Cardiac muscle cell (in vitro differentiated cells and primary cell): ENCODE measurements around the gene AUNIP. TPM values are rescaled to one million over a fixed set of nuclear protein-coding genes. Genes with fewer than 3 reads are reported as not detected.

Source experiments
- DNase-seq, 2 donors: peaks; one replicate each; pipeline versions ENCODE4 v3.0.0 to v3.0.0-alpha.2; 2010 to 2017; ENCODE audit warnings: low read depth in 1 of 2, low spot score in 1 of 2
- H3K27ac ChIP-seq: fragments of 200-600 bp; sonication (generic); 2 replicates; pipeline ENCODE4 v1.5.1; 2016
- H3K27me3 ChIP-seq: fragments of 200-600 bp; sonication (generic); 2 replicates; pipeline ENCODE4 v1.6.0; 2016; ENCODE audit warnings: control low read depth
- H3K36me3 ChIP-seq: fragments of 200-600 bp; sonication (generic); 2 replicates; pipeline ENCODE4 v1.5.1; 2016; ENCODE audit warnings: control low read depth
- H3K4me1 ChIP-seq: fragments of 200-600 bp; sonication (generic); 2 replicates; pipeline ENCODE4 v1.8.1; 2017; ENCODE audit warnings: low read depth, mild to moderate bottlenecking, mixed run types
- H3K4me3 ChIP-seq: fragments of 200-600 bp; sonication (generic); 2 replicates; pipeline ENCODE4 v1.5.1; 2016; ENCODE audit warnings: mild to moderate bottlenecking
- H3K9me3 ChIP-seq: fragments of 200-600 bp; sonication (generic); 2 replicates; pipeline ENCODE4 v1.5.1; 2017; ENCODE audit warnings: low read depth, mild to moderate bottlenecking, control low read depth
- CTCF ChIP-seq: IDR thresholded peaks from 2 replicates; pipeline ENCODE4 v1.5.1; 2012; ENCODE audit warnings: low read depth, mild to moderate bottlenecking, low read length
- polyA plus RNA-seq: library from polyadenylated mRNA; unstranded; fragments of >200 nt; fragmentation: Nextera tagmentation; extraction: Ambion mirVana; gene quantifications from 2 replicates; pipeline ENCODE4 v1.2.1, GENCODE V29; 2016
- total RNA-seq: library from RNA; depleted of rRNA; stranded (reverse); fragments of >200 nt; gene quantifications from 2 replicates; pipeline ENCODE4 v1.2.3, GENCODE V29; 2016

Gene AUNIP
- total RNA-seq (3.0 and 4.4 TPM in 2 replicates), polyA plus RNA-seq (4.9 and 5.6 TPM in 2 replicates)

- peak; percentile 92 to 94 for DNase-seq
- TF ChIP-seq CTCF = no peak
- Histone ChIP-seq H3K4me1 (peaks cover 4% of the 10 kb centered on the region), H3K27me3 (no peaks in the 10 kb centered on the region), H3K36me3 (no peaks in the 10 kb centered on the region), H3K27ac (peak within 1 kb of the TSS; percentile 28), H3K9me3 (no peaks in the 10 kb centered on the region), H3K4me3 (peak within 1 kb of the TSS; percentile 43)
These were observed at the start of gene AUNIP for GRCh38 chr1:25858906-25859789. Gene AUNIP (minus strand): TSS chr1:25859457. CDS start chr1:25859357, 100 bp downstream.

- DNase-seq = peak in 1 of 2 donors; percentile 58
- H3K4me3 ChIP-seq = no peak overlapping the region
- no peaks in the 10 kb centered on the region for H3K27me3 ChIP-seq
- no peaks in the 10 kb centered on the region for H3K9me3 ChIP-seq
- peak overlapping the region; percentile 67 for H3K27ac ChIP-seq
- no peaks in the 10 kb centered on the region for H3K36me3 ChIP-seq
- peaks cover 6% of the 10 kb centered on the region for H3K4me1 ChIP-seq
- no peak for TF ChIP-seq CTCF
These were observed 49.8 kb upstream of the AUNIP start for GRCh38 chr1:25909040-25909439.

- no peak for DNase-seq
- H3K4me1 ChIP-seq = peaks cover 10% of the 10 kb centered on the region
- H3K27ac ChIP-seq = no peak overlapping the region
- H3K36me3 ChIP-seq = peaks cover 6% of the 10 kb centered on the region
- no peaks in the 10 kb centered on the region for H3K27me3 ChIP-seq
- no peak overlapping the region for H3K4me3 ChIP-seq
- TF ChIP-seq CTCF = no peak
- H3K9me3 ChIP-seq = no peaks in the 10 kb centered on the region
These were observed 48.9 kb upstream of the AUNIP start for GRCh38 chr1:25908161-25908560.

GRCh38 chr1:25907601-25908000, 48.3 kb upstream of the AUNIP start:
- TF ChIP-seq CTCF = no peak
- Histone ChIP-seq H3K4me3 (no peak overlapping the region), H3K9me3 (no peaks in the 10 kb centered on the region), H3K4me1 (peaks cover 10% of the 10 kb centered on the region), H3K27me3 (no peaks in the 10 kb centered on the region), H3K36me3 (peaks cover 11% of the 10 kb centered on the region), H3K27ac (no peak overlapping the region)
- no peak for DNase-seq

- TF ChIP-seq CTCF = no peak
- H3K4me1 ChIP-seq = peaks cover 10% of the 10 kb centered on the region
- peak in 1 of 2 donors; percentile 28 for DNase-seq
- no peak overlapping the region for H3K27ac ChIP-seq
- H3K27me3 ChIP-seq = no peaks in the 10 kb centered on the region
- H3K36me3 ChIP-seq = peaks cover 19% of the 10 kb centered on the region
- H3K4me3 ChIP-seq = peak overlapping the region; percentile 86
- H3K9me3 ChIP-seq = no peaks in the 10 kb centered on the region
These were observed 47.5 kb upstream of the AUNIP start for GRCh38 chr1:25906644-25907300.
